GM06990 (cell line): ENCODE measurements around the gene KCNK18.

Source experiments
- DNase-seq: peaks from one replicate; pipeline ENCODE4 v3.0.0-alpha.2; 2011; ENCODE audit not compliant: insufficient read length; ENCODE audit errors: extremely low read depth
- H3K27me3 ChIP-seq: replicated peaks from 2 replicates; pipeline ENCODE4 v1.6.0; 2011; ENCODE audit warnings: low read length; ENCODE audit not compliant: control insufficient read depth, insufficient read depth
- H3K36me3 ChIP-seq: 2 replicates; pipeline ENCODE4 v1.5.1; 2011; ENCODE audit warnings: low read length; ENCODE audit not compliant: control insufficient read depth, insufficient read depth
- H3K4me3 ChIP-seq: replicated peaks from 2 replicates; pipeline ENCODE4 v1.5.1; 2011; ENCODE audit warnings: low read depth, mild to moderate bottlenecking, control low read depth, low read length
- TF ChIP-seq, protein P1 (sequence below): IDR thresholded peaks from 2 replicates; pipeline ENCODE4 v1.5.1; 2011; ENCODE audit warnings: low read length, control low read depth, mild to moderate bottlenecking, inconsistent platforms; ENCODE audit not compliant: insufficient read depth, poor library complexity, severe bottlenecking

KCNK18 gene

DNA sequence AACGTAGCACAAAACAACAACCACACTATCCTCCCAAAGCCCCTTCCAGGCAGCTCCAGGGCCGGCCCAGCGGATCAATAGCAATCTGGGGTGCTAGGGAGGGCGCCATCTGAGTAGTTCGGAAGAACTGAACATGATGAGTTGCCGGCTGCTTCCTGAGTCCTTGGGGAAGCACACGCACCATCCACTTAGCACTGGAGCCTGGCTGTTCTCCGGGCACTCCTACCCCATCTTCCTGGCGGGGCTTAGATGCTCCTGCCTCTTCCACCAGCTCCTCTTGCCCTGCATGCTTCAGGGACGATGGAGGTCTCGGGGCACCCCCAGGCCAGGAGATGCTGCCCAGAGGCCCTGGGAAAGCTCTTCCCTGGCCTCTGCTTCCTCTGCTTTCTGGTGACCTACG is at the start of gene KCNK18:
KCNK18 (plus strand) TSS at position 301 of the 400 bp plus-strand sequence; CDS start at position 301, 0 bp downstream.
- no peaks in the 10 kb centered on the region for H3K27me3 ChIP-seq
- no peak for DNase-seq
- TF ChIP-seq, protein P1, sequence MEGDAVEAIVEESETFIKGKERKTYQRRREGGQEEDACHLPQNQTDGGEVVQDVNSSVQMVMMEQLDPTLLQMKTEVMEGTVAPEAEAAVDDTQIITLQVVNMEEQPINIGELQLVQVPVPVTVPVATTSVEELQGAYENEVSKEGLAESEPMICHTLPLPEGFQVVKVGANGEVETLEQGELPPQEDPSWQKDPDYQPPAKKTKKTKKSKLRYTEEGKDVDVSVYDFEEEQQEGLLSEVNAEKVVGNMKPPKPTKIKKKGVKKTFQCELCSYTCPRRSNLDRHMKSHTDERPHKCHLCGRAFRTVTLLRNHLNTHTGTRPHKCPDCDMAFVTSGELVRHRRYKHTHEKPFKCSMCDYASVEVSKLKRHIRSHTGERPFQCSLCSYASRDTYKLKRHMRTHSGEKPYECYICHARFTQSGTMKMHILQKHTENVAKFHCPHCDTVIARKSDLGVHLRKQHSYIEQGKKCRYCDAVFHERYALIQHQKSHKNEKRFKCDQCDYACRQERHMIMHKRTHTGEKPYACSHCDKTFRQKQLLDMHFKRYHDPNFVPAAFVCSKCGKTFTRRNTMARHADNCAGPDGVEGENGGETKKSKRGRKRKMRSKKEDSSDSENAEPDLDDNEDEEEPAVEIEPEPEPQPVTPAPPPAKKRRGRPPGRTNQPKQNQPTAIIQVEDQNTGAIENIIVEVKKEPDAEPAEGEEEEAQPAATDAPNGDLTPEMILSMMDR, result no peak
- H3K4me3 ChIP-seq, result no peak within 1 kb of the TSS
- no peaks in the 10 kb centered on the region for H3K36me3 ChIP-seq

DNA sequence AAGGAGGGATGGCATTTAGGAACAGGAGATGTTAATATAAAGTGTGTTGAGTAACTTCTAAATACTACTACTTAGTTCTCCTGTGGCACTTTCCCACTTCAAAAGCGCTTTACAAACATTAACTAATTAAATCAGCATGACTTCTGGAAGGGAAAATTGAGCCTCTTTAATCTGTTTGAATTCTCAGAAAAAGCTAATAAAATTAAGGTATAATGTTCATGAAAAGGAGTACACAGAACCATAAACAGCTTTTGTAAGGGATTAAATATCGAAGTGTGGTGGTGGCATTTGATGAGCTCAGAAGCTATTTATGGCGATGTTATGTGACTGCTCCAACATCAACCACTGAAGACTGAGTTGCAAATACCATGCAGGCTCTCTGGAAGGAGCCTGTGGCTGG is 49.0 kb upstream of the KCNK18 start:
- DNase-seq, result no peak
- peaks cover 2% of the 10 kb centered on the region; the same call in 1 of the 2 replicates for H3K27me3 ChIP-seq
- no peaks in the 10 kb centered on the region for H3K36me3 ChIP-seq
- H3K4me3 ChIP-seq, result no peak overlapping the region
- TF ChIP-seq, protein P1, result no peak

DNA sequence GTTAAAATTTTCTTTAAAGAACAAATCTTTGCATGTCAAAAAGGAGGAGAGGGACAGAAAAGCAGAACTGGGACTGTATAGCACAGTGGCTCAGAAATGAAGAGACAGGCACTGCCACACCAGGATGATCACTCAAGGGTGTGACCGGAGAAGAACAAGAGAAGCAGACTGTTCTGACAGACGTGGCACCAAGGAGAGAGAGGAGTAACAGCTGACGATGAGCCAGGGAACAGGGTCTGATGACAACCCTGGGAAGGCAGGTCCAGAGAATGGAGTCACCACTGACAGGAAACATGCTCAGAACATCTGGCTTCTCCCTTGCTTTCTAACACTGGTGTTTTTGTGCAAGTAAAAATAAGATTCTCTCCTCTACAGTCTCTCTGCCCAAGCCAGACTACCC is 44.6 kb upstream of the KCNK18 start:
- TF ChIP-seq, protein P1, result no peak
- Histone ChIP-seq H3K27me3 (peaks cover 2% of the 10 kb centered on the region; the same call in 1 of the 2 replicates), H3K4me3 (no peak overlapping the region), H3K36me3 (no peaks in the 10 kb centered on the region)
- no peak for DNase-seq

DNA sequence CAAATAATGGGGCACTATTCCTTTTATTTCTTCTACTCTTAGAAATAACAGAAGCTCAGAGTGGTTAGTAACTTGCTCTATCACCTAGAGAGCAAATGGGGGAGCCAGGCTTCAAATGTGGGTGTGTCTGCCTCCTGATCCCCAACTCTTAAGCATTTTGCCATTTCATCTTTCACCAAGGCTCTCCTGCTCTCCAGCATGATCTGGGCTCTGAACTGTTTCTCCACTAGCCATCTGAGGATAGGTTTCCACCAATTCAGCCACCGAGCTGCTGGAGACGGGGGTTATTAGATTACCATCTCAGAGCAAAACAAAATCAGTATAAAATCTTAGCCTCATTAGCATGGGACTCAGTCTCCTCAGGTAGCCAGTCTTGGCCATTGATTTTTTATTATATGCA is 39.0 kb upstream of the KCNK18 start:
- no peak overlapping the region for H3K4me3 ChIP-seq
- no peaks in the 10 kb centered on the region for H3K27me3 ChIP-seq
- no peak for DNase-seq
- H3K36me3 ChIP-seq, result no peaks in the 10 kb centered on the region
- TF ChIP-seq, protein P1, result no peak

DNA sequence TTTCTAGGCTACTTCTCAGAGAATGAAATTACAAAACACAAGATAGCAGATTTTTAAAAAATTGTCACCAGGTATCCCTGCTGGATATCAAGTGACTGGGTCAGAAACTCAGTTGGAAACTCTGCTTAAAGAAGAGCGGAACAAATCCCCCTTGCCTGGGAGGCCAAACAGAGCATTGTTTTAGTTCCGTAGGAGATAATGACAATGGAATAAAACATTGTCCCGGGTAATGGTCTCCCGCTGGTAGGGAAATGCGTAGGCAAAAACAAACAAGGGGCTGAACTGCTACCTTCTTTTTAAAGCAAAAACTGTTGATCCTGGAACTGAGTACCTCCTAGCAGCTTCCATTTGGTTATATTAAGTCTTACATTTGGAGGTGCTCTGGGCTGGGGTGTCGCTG is 37.9 kb upstream of the KCNK18 start:
- no peaks in the 10 kb centered on the region; the same call in 1 of the 2 replicates for H3K27me3 ChIP-seq

DNA sequence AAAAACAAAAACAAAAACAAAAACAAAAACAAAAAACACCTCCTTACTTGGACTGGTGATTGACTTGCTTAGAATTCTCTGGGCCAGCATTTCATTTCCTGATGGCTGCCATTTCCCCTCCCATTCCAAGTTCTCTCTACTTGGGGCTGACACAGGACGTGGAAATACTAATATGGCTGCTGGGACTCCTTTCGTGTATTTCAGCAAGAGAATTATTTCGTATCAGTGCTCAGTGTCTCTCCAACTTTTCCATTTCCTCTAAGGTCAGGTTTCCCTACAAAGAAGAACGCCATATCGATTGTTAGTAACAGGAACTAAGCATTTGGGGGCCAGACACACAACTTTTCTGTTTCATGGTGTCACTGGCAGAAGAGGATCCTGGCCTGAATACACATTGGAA is 36.7 kb upstream of the KCNK18 start:
- Histone ChIP-seq H3K27me3 (no peaks in the 10 kb centered on the region; the same call in 1 of the 2 replicates), H3K36me3 (no peaks in the 10 kb centered on the region), H3K4me3 (no peak overlapping the region)
- TF ChIP-seq, protein P1, result no peak
- DNase-seq, result no peak

More for the DNA sequence above, 37.9 kb upstream of the KCNK18 start:
- Histone ChIP-seq H3K36me3 (no peaks in the 10 kb centered on the region), H3K4me3 (no peak overlapping the region)
- TF ChIP-seq, protein P1, result no peak
- no peak for DNase-seq
